Ishikawa (cell line): ENCODE results near the gene LBR.

Experiments
- CEBPB ChIP-seq: IDR thresholded peaks from 2 replicates; pipeline ENCODE4 v1.6.1; 2012
- CREB1 ChIP-seq: IDR thresholded peaks from 2 replicates; pipeline ENCODE4 v1.6.1; 2012; ENCODE audit warnings: low read depth
- EGR1 ChIP-seq: IDR thresholded peaks from 2 replicates; pipeline ENCODE4 v1.6.1; 2012
- EP300 ChIP-seq: IDR thresholded peaks from 2 replicates; pipeline ENCODE4 v1.6.1; 2012; ENCODE audit warnings: borderline replicate concordance
- FOXM1 ChIP-seq: IDR thresholded peaks from 2 replicates; pipeline ENCODE4 v1.6.1; 2012; ENCODE audit warnings: low read depth, borderline replicate concordance
- MAX ChIP-seq: IDR thresholded peaks from 2 replicates; pipeline ENCODE4 v1.6.1; 2012
- NFIC ChIP-seq: IDR thresholded peaks from 2 replicates; pipeline ENCODE4 v1.6.1; 2012
- RAD21 ChIP-seq: IDR thresholded peaks from 2 replicates; pipeline ENCODE4 v1.6.1; 2012; ENCODE audit warnings: low read depth
- REST ChIP-seq: IDR thresholded peaks from 2 replicates; pipeline ENCODE4 v1.6.1; 2012; ENCODE audit warnings: low read depth, mild to moderate bottlenecking
- TAF1 ChIP-seq: IDR thresholded peaks from 2 replicates; pipeline ENCODE4 v1.6.1; 2012; ENCODE audit warnings: low read depth, mild to moderate bottlenecking
- TCF12 ChIP-seq: IDR thresholded peaks from 2 replicates; pipeline ENCODE4 v1.6.1; 2012; ENCODE audit warnings: low read depth
- TEAD4 ChIP-seq: IDR thresholded peaks from 2 replicates; pipeline ENCODE4 v1.6.1; 2012
- USF1 ChIP-seq: IDR thresholded peaks from 2 replicates; pipeline ENCODE4 v1.6.1; 2012
- YY1 ChIP-seq: IDR thresholded peaks from 2 replicates; pipeline ENCODE4 v1.6.1; 2012; ENCODE audit warnings: low read depth
- ZBTB7A ChIP-seq: IDR thresholded peaks from 2 replicates; pipeline ENCODE4 v1.6.1; 2012; ENCODE audit warnings: low read depth

Gene LBR

GRCh38 chr1:225469051-225469450, 41.2 kb upstream of the LBR start:
- TF ChIP-seq EP300 (no peak), REST (no peak), TAF1 (no peak), CEBPB (no peak), USF1 (no peak), RAD21 (no peak), TEAD4 (no peak), TCF12 (no peak), ZBTB7A (no peak), EGR1 (no peak), MAX (no peak)

- TF ChIP-seq CEBPB (no peak), FOXM1 (no peak), EGR1 (no peak), REST (no peak), NFIC (no peak), TAF1 (no peak), EP300 (no peak), MAX (no peak), USF1 (no peak), CREB1 (no peak), RAD21 (no peak), YY1 (no peak)
Measured at GRCh38 chr1:225468270-225469020, 40.6 kb upstream of the LBR start.

- TF ChIP-seq TEAD4 (no peak), TCF12 (no peak), EP300 (no peak), MAX (no peak), RAD21 (no peak), TAF1 (no peak), ZBTB7A (no peak), USF1 (no peak), FOXM1 (no peak), CEBPB (no peak), EGR1 (no peak), YY1 (no peak), NFIC (no peak), REST (no peak), CREB1 (no peak)
Measured at GRCh38 chr1:225467193-225468020, 39.6 kb upstream of the LBR start.
